ENCODE results near the gene KRTAP10-8. TPM values are rescaled to one million over a fixed set of nuclear protein-coding genes. Genes with fewer than 3 reads are reported as not detected.
"Not testable (repeated sequence)": the region's sequence is repeated elsewhere in the genome, so short reads cannot be mapped to it uniquely, and the experiment has no call there.

KRTAP10-8 gene
- total RNA-seq, 1 experiment from 2014 or later = not detected

GRCh38 chr21:44644878-44645277, 33.0 kb downstream of the KRTAP10-8 start:
- DNase-seq (ENCODE audit: low read depth) = no peak

- DNase-seq (ENCODE audit: low read depth) = not testable (repeated sequence)
Measured at GRCh38 chr21:44646366-44647221, 34.7 kb downstream of the KRTAP10-8 start, which contains the start of gene KRTAP10-11. Gene KRTAP10-11, plus strand, starts transcription at chr21:44646414. Its CDS starts 45 bp downstream, at chr21:44646459.

GRCh38 chr21:44647222-44647552, 35.3 kb downstream of the KRTAP10-8 start:
- DNase-seq (ENCODE audit: low read depth) = no peak

- no peak for DNase-seq (ENCODE audit: low read depth)
Measured at GRCh38 chr21:44648557-44649311, 36.9 kb downstream of the KRTAP10-8 start.

- DNase-seq (ENCODE audit: low read depth) = no peak
Measured at GRCh38 chr21:44649521-44650100, 37.7 kb downstream of the KRTAP10-8 start.

GRCh38 chr21:44650265-44650972, 38.5 kb downstream of the KRTAP10-8 start:
- DNase-seq (ENCODE audit: low read depth) = no peak

- no peak for DNase-seq (ENCODE audit: low read depth)
Measured at GRCh38 chr21:44650973-44651675, 39.2 kb downstream of the KRTAP10-8 start.

- DNase-seq (ENCODE audit: low read depth) = no peak
Measured at GRCh38 chr21:44653123-44653522, 41.2 kb downstream of the KRTAP10-8 start.

- no peak for DNase-seq (ENCODE audit: low read depth)
Measured at GRCh38 chr21:44653656-44654575, 42.0 kb downstream of the KRTAP10-8 start.

GRCh38 chr21:44654576-44655175, 42.8 kb downstream of the KRTAP10-8 start, which contains the start of gene KRTAP12-4:
Gene KRTAP12-4, minus strand, starts transcription at chr21:44654659. Its CDS starts 45 bp downstream, at chr21:44654614.
- no peak for DNase-seq (ENCODE audit: low read depth)

GRCh38 chr21:44656868-44657267, 45.0 kb downstream of the KRTAP10-8 start:
- DNase-seq (ENCODE audit: low read depth) = no peak

GRCh38 chr21:44657635-44658540, 46.0 kb downstream of the KRTAP10-8 start, which contains the start of gene KRTAP12-3:
Gene KRTAP12-3, plus strand, starts transcription at chr21:44657932. Its CDS starts 48 bp downstream, at chr21:44657980.
- no peak for DNase-seq (ENCODE audit: low read depth)

- no peak for DNase-seq (ENCODE audit: low read depth)
Measured at GRCh38 chr21:44658541-44658910, 46.6 kb downstream of the KRTAP10-8 start.

GRCh38 chr21:44658913-44659595, 47.2 kb downstream of the KRTAP10-8 start:
- no peak for DNase-seq (ENCODE audit: low read depth)

- DNase-seq (ENCODE audit: low read depth) = not testable (repeated sequence)
Measured at GRCh38 chr21:44661567-44661966, 49.7 kb downstream of the KRTAP10-8 start.
